ENCODE results near the gene PIK3CA.
"Not testable (repeated sequence)": the region's sequence is repeated elsewhere in the genome, so short reads cannot be mapped to it uniquely, and the experiment has no call there.

PIK3CA gene

DNA sequence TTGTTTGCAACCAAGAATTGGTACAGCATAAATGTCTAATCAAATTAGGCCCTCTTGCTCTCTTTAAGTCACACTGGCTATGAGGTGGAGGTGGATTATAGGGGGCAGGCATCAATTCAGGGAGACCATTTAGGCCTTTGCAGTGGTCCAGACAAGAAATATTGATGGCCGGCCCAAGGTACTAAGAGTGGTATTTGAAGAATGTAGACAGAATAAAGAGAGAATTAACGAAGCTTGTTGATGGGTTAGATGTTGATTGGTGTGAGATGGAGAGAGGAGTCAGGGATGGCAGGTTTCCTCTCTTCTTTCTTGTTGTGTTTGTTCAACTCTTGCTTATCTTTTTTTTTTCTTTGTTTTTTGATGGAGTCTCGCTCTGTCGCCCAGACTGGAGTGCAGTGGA, 48.5 kb downstream of the PIK3CA start:
- Histone ChIP-seq H3K4me1 (ENCODE audit: control insufficient read depth in 1 of 2, insufficient read depth in 2 of 2, low read length in 2 of 2) (peaks cover 10 to 16% of the 10 kb centered on the region in 2 donors), H3K27me3 (ENCODE audit: low read depth, low read length) (no peaks in the 10 kb centered on the region), H3K27ac (ENCODE audit: low read length) (peak overlapping the region; percentile 26), H3K9me3 (ENCODE audit: control insufficient read depth in 1 of 2, low read length in 2 of 2) (no peaks in the 10 kb centered on the region), H3K36me3 (ENCODE audit: control insufficient read depth in 1 of 2, insufficient read depth in 2 of 2, low read length in 2 of 2) (no peaks in the 10 kb centered on the region), H3K4me3 (ENCODE audit: low read depth in 1 of 2, low read length in 2 of 2) (no peak overlapping the region)

- peaks cover 0 to 20% of the 10 kb centered on the region in 2 donors for H3K36me3 ChIP-seq (ENCODE audit: control insufficient read depth in 1 of 2, insufficient read depth in 2 of 2, low read length in 2 of 2)
These were observed 52.6 kb downstream of the PIK3CA start for GRCh38 chr3:179200790-179201189.

GRCh38 chr3:179215550-179215949, 67.4 kb downstream of the PIK3CA start:
- not testable (repeated sequence) for H3K27ac ChIP-seq (ENCODE audit: low read length); H3K9me3 ChIP-seq (ENCODE audit: control insufficient read depth in 1 of 2, low read length in 2 of 2); H3K27me3 ChIP-seq (ENCODE audit: low read depth, low read length); H3K4me3 ChIP-seq (ENCODE audit: low read depth in 1 of 2, low read length in 2 of 2); H3K4me1 ChIP-seq (ENCODE audit: control insufficient read depth in 1 of 2, insufficient read depth in 2 of 2, low read length in 2 of 2)
- peaks cover 6 to 19% of the 10 kb centered on the region in 2 donors for H3K36me3 ChIP-seq (ENCODE audit: control insufficient read depth in 1 of 2, insufficient read depth in 2 of 2, low read length in 2 of 2)

More at GRCh38 chr3:179200790-179201189, 52.6 kb downstream of the PIK3CA start:
- Histone ChIP-seq H3K9me3 (ENCODE audit: control insufficient read depth in 1 of 2, low read length in 2 of 2) (no peaks in the 10 kb centered on the region), H3K4me1 (ENCODE audit: control insufficient read depth in 1 of 2, insufficient read depth in 2 of 2, low read length in 2 of 2) (peaks cover 5% of the 10 kb centered on the region in 2 donors), H3K27ac (ENCODE audit: low read length) (no peak overlapping the region), H3K4me3 (ENCODE audit: low read depth in 1 of 2, low read length in 2 of 2) (no peak overlapping the region), H3K27me3 (ENCODE audit: low read depth, low read length) (no peaks in the 10 kb centered on the region)

DNA sequence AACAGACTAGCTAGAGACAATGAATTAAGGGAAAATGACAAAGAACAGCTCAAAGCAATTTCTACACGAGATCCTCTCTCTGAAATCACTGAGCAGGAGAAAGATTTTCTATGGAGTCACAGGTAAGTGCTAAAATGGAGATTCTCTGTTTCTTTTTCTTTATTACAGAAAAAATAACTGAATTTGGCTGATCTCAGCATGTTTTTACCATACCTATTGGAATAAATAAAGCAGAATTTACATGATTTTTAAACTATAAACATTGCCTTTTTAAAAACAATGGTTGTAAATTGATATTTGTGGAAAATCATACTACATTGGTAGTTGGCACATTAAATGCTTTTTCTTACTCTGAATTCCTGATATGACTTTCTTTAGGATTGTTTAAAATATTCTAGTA, 70.1 kb downstream of the PIK3CA start:
- not testable (repeated sequence) for H3K36me3 ChIP-seq (ENCODE audit: control insufficient read depth in 1 of 2, insufficient read depth in 2 of 2, low read length in 2 of 2); H3K4me3 ChIP-seq (ENCODE audit: low read depth in 1 of 2, low read length in 2 of 2); H3K9me3 ChIP-seq (ENCODE audit: control insufficient read depth in 1 of 2, low read length in 2 of 2); H3K27ac ChIP-seq (ENCODE audit: low read length); H3K4me1 ChIP-seq (ENCODE audit: control insufficient read depth in 1 of 2, insufficient read depth in 2 of 2, low read length in 2 of 2); H3K27me3 ChIP-seq (ENCODE audit: low read depth, low read length)

GRCh38 chr3:179223548-179223947, 75.4 kb downstream of the PIK3CA start:
- no peaks in the 10 kb centered on the region for H3K4me1 ChIP-seq (ENCODE audit: control insufficient read depth in 1 of 2, insufficient read depth in 2 of 2, low read length in 2 of 2)
- no peak overlapping the region for H3K4me3 ChIP-seq (ENCODE audit: low read depth in 1 of 2, low read length in 2 of 2)
- no peaks in the 10 kb centered on the region for H3K27me3 ChIP-seq (ENCODE audit: low read depth, low read length)
- no peaks in the 10 kb centered on the region for H3K9me3 ChIP-seq (ENCODE audit: control insufficient read depth in 1 of 2, low read length in 2 of 2)
- no peak overlapping the region for H3K27ac ChIP-seq (ENCODE audit: low read length)
- peaks cover 6 to 8% of the 10 kb centered on the region in 2 donors for H3K36me3 ChIP-seq (ENCODE audit: control insufficient read depth in 1 of 2, insufficient read depth in 2 of 2, low read length in 2 of 2)

DNA sequence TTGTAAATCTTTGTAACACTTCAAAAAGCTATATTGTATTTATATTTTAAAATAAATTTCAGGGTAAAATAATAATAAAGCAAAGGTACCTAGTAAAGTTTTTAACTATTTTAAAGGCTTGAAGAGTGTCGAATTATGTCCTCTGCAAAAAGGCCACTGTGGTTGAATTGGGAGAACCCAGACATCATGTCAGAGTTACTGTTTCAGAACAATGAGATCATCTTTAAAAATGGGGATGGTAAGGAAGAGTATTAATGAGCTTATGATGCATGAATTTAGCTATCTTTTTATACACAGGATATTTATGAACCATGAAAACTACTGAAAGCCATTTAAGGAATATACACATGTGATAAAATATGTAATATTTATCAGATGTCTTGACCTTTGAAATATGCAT, 76.4 kb downstream of the PIK3CA start:
- H3K27ac ChIP-seq (ENCODE audit: low read length): no peak overlapping the region
- no peaks in the 10 kb centered on the region for H3K4me1 ChIP-seq (ENCODE audit: control insufficient read depth in 1 of 2, insufficient read depth in 2 of 2, low read length in 2 of 2)
- no peak overlapping the region for H3K4me3 ChIP-seq (ENCODE audit: low read depth in 1 of 2, low read length in 2 of 2)
- no peaks in the 10 kb centered on the region for H3K27me3 ChIP-seq (ENCODE audit: low read depth, low read length)
- H3K36me3 ChIP-seq (ENCODE audit: control insufficient read depth in 1 of 2, insufficient read depth in 2 of 2, low read length in 2 of 2): peaks cover 4 to 6% of the 10 kb centered on the region in 2 donors
- H3K9me3 ChIP-seq (ENCODE audit: control insufficient read depth in 1 of 2, low read length in 2 of 2): no peaks in the 10 kb centered on the region

GRCh38 chr3:179227349-179227748, 79.2 kb downstream of the PIK3CA start:
- Histone ChIP-seq H3K27ac (ENCODE audit: low read length) (no peak overlapping the region), H3K4me3 (ENCODE audit: low read depth in 1 of 2, low read length in 2 of 2) (no peak overlapping the region), H3K9me3 (ENCODE audit: control insufficient read depth in 1 of 2, low read length in 2 of 2) (no peaks in the 10 kb centered on the region), H3K27me3 (ENCODE audit: low read depth, low read length) (no peaks in the 10 kb centered on the region), H3K4me1 (ENCODE audit: control insufficient read depth in 1 of 2, insufficient read depth in 2 of 2, low read length in 2 of 2) (no peaks in the 10 kb centered on the region), H3K36me3 (ENCODE audit: control insufficient read depth in 1 of 2, insufficient read depth in 2 of 2, low read length in 2 of 2) (peaks cover 16 to 21% of the 10 kb centered on the region in 2 donors)

DNA sequence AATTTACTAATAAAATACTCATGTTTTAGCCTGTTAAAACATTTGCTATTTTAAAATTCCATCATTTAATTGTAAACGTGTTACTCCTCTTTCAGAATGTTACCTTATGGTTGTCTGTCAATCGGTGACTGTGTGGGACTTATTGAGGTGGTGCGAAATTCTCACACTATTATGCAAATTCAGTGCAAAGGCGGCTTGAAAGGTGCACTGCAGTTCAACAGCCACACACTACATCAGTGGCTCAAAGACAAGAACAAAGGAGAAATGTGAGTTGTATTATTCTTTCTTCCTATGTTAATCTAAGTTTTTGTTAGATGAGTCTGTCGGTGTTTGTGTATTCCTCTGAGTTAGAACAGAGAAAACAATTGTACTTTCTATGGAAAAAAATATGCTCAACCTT, 81.0 kb downstream of the PIK3CA start:
- Histone ChIP-seq H3K4me1 (ENCODE audit: control insufficient read depth in 1 of 2, insufficient read depth in 2 of 2, low read length in 2 of 2) (no peaks in the 10 kb centered on the region), H3K9me3 (ENCODE audit: control insufficient read depth in 1 of 2, low read length in 2 of 2) (no peaks in the 10 kb centered on the region), H3K27ac (ENCODE audit: low read length) (no peak overlapping the region), H3K27me3 (ENCODE audit: low read depth, low read length) (no peaks in the 10 kb centered on the region), H3K4me3 (ENCODE audit: low read depth in 1 of 2, low read length in 2 of 2) (no peak overlapping the region), H3K36me3 (ENCODE audit: control insufficient read depth in 1 of 2, insufficient read depth in 2 of 2, low read length in 2 of 2) (peaks cover 16 to 22% of the 10 kb centered on the region in 2 donors)

DNA sequence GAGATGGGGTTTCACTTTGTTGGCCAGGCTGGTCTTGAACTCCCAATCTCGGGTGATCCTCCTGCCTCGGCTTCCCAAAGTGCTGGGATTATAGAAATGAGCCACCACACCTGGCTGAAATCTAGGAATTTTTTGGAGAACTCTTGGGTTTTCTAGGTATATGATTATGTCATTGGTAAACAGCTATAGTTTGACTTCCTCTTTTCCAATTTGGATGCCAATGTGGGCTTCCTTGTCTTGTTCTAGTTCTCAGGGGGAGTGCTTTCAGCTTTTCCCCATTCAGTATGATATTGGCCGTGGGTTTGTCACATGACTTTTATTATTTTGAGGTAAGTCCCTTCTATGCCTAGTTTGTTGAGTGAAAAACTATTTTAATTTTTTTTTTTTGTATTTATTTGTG, 84.9 kb downstream of the PIK3CA start:
- no peak overlapping the region for H3K27ac ChIP-seq (ENCODE audit: low read length)
- H3K4me1 ChIP-seq (ENCODE audit: control insufficient read depth in 1 of 2, insufficient read depth in 2 of 2, low read length in 2 of 2): no peaks in the 10 kb centered on the region
- peaks cover 12 to 26% of the 10 kb centered on the region in 2 donors for H3K36me3 ChIP-seq (ENCODE audit: control insufficient read depth in 1 of 2, insufficient read depth in 2 of 2, low read length in 2 of 2)

GRCh38 chr3:179234199-179234598, 86.0 kb downstream of the PIK3CA start:
- Histone ChIP-seq H3K4me3 (ENCODE audit: low read depth in 1 of 2, low read length in 2 of 2) (no peak overlapping the region), H3K27me3 (ENCODE audit: low read depth, low read length) (no peaks in the 10 kb centered on the region), H3K9me3 (ENCODE audit: control insufficient read depth in 1 of 2, low read length in 2 of 2) (no peaks in the 10 kb centered on the region), H3K27ac (ENCODE audit: low read length) (no peak overlapping the region), H3K36me3 (ENCODE audit: control insufficient read depth in 1 of 2, insufficient read depth in 2 of 2, low read length in 2 of 2) (peaks cover 12 to 26% of the 10 kb centered on the region in 2 donors), H3K4me1 (ENCODE audit: control insufficient read depth in 1 of 2, insufficient read depth in 2 of 2, low read length in 2 of 2) (no peaks in the 10 kb centered on the region)

More for the DNA sequence above, 84.9 kb downstream of the PIK3CA start:
- H3K9me3 ChIP-seq (ENCODE audit: control insufficient read depth in 1 of 2, low read length in 2 of 2): no peaks in the 10 kb centered on the region
- no peak overlapping the region for H3K4me3 ChIP-seq (ENCODE audit: low read depth in 1 of 2, low read length in 2 of 2)
- H3K27me3 ChIP-seq (ENCODE audit: low read depth, low read length): no peaks in the 10 kb centered on the region

GRCh38 chr3:179236669-179237301, 88.6 kb downstream of the PIK3CA start:
- no peak overlapping the region for H3K27ac ChIP-seq (ENCODE audit: low read length)
- H3K4me3 ChIP-seq (ENCODE audit: low read depth in 1 of 2, low read length in 2 of 2): no peak overlapping the region
- H3K4me1 ChIP-seq (ENCODE audit: control insufficient read depth in 1 of 2, insufficient read depth in 2 of 2, low read length in 2 of 2): peaks cover 0 to 3% of the 10 kb centered on the region in 2 donors
- H3K36me3 ChIP-seq (ENCODE audit: control insufficient read depth in 1 of 2, insufficient read depth in 2 of 2, low read length in 2 of 2): peaks cover 0 to 11% of the 10 kb centered on the region in 2 donors
- no peaks in the 10 kb centered on the region for H3K27me3 ChIP-seq (ENCODE audit: low read depth, low read length)
- no peaks in the 10 kb centered on the region for H3K9me3 ChIP-seq (ENCODE audit: control insufficient read depth in 1 of 2, low read length in 2 of 2)

GRCh38 chr3:179240299-179240698, 92.1 kb downstream of the PIK3CA start:
- not testable (repeated sequence) for H3K4me3 ChIP-seq (ENCODE audit: low read depth in 1 of 2, low read length in 2 of 2); H3K4me1 ChIP-seq (ENCODE audit: control insufficient read depth in 1 of 2, insufficient read depth in 2 of 2, low read length in 2 of 2); H3K27ac ChIP-seq (ENCODE audit: low read length); H3K9me3 ChIP-seq (ENCODE audit: control insufficient read depth in 1 of 2, low read length in 2 of 2); H3K36me3 ChIP-seq (ENCODE audit: control insufficient read depth in 1 of 2, insufficient read depth in 2 of 2, low read length in 2 of 2); H3K27me3 ChIP-seq (ENCODE audit: low read depth, low read length)

All from muscle layer of duodenum (tissue), 2 donors.